HG03139 (cell line): Measurements from ENCODE around the gene PLP1.
"Not testable (repeated sequence)": the region's sequence is repeated elsewhere in the genome, so short reads cannot be mapped to it uniquely, and the experiment has no call there.

ENCODE experiments used
- ATAC-seq: cut with Tn5 transposase; IDR thresholded peaks from one replicate; pipeline ENCODE4 v1.9.1; 2021; ENCODE audit not compliant: unreplicated experiment

The PLP1 gene

DNA sequence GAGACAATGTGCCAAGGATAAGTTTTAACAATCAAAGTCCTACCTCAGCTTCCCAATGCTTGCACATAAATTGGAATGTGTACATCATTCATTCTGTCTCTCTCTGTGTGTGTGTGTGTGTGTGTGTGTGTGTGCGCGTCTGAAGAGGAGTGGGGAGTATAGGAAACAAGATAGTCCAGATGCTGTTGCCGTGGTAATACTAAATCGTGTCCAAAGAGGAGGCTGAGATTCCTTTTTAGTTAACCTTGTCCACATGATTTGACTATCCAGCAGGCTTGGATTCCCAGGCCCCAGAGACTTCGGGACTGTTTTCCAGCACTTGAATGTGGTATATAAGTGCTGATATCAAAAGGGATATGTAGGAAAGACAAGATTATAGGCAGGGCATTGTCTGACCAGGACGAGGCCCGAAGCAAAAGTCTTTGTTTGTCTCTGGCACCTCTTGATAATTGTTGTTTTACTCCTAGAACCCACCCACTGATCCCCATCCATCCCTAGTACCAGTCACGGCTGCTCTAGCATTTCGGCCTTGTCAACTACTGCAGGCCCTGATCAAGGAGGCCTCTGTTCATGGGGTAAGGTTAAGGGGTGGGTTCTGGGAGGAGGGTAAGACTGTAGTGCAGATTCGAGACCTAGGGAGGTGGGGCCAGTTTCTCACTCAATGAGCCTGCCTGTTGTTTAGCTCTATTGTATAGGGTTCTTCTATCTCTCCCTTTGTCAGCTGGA lies 3.9 kb downstream of the PLP1 start:
- ATAC-seq, result no peak

DNA sequence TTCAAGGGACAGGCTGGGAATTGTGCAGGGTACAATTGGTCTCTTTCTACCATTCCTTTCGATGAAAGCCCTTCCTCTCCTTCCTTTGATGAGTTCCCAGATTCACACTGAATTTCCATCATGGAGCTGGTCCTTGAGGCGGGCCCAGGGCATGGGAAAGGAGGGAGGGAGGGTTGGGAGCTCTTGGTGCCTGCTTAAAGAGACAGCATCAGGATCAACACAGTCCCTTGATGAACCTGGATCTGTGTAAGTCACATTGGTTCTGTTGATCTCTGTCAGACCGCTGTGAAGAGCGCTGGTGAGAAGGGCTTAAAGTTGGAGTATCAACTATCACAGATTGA lies 4.4 kb downstream of the PLP1 start:
- no peak for ATAC-seq

DNA sequence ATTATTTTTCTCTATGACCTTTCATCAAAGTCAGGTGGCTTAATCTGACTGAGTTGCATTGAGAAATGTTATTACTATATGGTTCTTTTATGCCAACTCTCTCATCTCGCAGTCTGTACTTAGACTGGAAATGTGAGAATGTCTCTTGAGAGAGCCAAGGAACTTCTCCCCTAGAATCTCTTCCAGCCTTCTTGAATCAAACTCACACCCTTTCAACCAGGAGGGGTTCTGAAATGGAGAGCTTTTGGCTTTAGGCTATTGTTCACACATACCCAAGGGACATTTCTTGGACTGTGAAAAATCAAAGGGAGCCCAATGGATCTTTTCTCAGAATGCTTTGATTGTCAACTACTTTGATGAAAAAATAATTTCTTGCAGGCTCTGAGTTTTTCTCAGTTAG lies 5.1 kb downstream of the PLP1 start:
- ATAC-seq, result no peak

DNA sequence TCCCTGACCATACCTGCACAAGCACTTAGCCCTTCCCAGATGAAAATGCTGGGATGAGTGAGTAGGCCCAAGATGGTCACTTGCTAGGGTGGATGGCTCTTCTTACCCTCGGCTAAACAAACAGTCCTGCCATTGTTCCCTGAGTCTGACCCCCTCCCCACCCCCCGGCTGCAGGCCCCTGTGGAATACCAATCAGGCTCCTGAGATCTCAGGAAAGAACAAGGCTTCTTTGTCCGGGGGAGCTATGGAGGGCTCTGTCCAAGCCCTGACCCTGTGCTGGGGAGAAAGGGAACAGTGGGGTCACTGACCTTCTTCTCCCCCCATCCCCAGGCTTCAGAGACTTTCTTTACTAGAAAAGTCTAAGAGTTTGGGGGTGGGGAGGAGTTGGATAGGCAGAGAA lies 6.0 kb downstream of the PLP1 start:
- ATAC-seq, result no peak

DNA sequence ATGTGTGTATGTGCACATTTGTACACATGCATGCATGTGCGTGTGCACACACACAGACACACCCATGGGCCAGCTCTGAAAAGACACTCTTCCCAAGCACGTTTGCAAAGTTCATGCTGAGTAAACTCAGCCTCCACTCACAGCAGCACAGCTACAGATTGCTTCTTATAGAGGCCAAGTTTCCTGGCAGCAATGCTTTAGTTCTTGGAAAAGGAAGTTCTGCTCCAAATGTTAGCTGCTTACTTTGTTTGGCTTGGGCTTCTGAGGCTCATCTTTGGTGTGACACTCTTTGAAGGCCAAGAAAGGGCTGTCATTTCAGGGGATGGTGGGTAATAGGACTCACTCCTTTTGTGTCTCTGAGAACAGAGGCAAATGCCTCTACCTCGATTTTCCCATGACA lies 6.6 kb downstream of the PLP1 start:
- no peak for ATAC-seq

DNA sequence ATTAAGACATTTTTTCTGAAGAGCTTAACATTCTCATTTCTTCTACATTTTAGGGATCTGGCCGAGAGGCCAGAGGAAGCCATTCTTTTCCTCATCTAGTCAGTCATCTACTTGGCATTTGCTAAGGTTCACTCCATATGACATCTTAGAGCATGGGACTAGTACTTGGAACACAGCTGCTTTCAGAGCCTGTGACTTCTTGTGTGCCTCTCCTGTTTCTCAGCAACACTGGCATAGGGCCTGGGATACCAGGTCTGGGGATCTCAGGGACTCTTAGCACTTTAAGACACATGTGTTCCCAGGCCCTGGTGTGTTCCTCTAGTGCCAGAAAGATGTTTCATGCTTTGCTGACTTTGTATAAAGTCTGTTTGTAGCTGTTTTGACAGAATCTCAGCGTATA lies 7.3 kb downstream of the PLP1 start:
- ATAC-seq, result no peak

DNA sequence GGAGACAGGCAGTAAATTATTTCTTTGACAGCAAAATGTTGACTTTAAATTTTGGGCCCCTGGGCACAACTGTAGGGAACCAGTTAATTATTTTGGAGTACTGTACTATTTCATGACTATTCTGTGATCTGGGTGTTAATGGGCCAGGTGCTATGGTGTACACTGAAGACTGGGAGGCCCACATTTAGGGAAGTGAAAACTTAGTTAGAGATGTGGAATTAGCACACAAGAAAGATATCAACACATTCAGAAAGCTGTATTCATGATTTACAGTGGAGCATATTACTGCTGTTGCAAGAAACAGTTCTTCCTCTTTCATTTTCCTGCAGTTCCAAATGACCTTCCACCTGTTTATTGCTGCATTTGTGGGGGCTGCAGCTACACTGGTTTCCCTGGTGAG lies 12.4 kb downstream of the PLP1 start:
- ATAC-seq, result peak; percentile 84

DNA sequence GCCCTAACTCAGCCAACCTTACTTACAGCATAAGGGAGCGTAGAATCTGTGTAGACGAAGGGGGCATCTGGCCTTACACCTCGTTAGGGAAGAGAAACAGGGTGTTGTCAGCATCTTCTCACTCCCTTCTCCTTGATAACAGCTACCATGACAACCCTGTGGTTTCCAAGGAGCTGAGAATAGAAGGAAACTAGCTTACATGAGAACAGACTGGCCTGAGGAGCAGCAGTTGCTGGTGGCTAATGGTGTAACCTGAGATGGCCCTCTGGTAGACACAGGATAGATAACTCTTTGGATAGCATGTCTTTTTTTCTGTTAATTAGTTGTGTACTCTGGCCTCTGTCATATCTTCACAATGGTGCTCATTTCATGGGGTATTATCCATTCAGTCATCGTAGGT lies 14.6 kb downstream of the PLP1 start:
- ATAC-seq, result no peak

DNA sequence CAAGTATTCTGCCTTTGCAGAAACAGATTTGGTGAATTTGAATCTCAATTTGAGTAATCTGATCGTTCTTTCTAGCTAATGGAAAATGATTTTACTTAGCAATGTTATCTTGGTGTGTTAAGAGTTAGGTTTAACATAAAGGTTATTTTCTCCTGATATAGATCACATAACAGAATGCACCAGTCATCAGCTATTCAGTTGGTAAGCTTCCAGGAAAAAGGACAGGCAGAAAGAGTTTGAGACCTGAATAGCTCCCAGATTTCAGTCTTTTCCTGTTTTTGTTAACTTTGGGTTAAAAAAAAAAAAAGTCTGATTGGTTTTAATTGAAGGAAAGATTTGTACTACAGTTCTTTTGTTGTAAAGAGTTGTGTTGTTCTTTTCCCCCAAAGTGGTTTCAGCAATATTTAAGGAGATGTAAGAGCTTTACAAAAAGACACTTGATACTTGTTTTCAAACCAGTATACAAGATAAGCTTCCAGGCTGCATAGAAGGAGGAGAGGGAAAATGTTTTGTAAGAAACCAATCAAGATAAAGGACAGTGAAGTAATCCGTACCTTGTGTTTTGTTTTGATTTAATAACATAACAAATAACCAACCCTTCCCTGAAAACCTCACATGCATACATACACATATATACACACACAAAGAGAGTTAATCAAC lies 15.3 kb downstream of the PLP1 start:
- ATAC-seq, result no peak

DNA sequence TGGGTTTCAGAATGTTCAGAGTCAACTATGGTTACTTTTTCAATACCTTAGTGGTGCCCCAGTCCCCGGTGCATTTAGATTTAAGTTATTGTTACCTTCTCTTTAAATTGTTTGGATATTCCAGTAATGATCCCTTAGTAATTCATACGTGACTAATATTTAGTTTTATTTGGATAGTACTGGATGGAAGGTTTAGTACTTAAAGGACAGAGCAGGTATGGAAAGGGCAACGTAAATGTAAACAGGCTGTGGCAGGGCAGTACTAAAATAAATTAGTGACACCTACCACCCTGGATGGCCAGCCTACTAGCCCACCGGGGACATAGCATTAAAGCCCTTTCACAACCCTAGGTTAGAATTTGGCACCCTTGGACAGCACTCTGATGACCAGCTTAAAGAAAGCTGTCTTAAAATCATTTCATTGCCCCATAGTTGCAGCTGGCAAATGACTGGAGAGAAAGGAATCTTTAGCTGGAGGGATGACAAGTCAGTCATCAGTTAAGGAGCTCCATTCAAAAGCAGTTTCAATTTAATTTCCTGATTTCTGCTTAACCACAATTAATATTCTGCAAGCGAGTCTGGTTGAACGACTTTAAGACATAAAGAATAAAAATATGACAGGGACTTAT lies 16.4 kb downstream of the PLP1 start:
- ATAC-seq, result no peak

DNA sequence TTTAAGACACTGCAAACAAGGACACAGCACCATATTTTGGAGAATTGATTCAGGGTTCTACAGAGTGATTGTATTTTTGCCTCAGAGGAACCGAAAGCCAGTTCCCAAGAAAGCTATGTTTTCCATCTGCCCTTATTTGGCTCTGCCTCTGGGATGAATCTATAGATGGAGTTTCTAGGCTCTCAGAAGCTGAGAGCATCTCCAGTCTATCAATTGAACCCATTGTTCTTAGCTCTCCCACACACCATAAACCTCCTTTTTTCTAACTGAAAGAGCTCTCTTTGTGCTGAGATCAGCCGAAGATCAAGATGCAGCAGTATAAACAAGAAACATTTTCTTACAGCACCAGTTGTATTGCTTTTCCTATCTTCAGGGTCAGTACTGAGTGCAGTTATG lies 16.9 kb downstream of the PLP1 start:
- no peak for ATAC-seq

DNA sequence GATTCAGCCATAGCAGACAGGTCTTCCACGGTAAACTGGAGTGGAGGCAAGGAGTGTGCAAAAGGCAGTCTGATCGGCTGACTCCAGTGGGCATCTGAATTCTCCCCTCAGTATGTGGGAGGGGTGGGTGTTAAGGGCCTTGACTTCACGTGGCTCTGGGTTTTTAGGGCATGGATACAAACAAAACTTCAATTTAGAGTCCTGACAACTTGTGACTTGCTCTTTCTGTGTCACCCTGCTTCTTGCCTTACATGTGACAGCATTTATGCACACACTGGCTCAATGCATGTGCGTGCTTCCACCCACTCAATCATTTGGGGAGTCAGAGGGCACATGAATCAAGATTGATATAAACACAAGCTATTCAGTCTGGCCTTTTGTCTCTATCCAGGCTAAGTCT lies 17.5 kb downstream of the PLP1 start:
- ATAC-seq, result no peak

DNA sequence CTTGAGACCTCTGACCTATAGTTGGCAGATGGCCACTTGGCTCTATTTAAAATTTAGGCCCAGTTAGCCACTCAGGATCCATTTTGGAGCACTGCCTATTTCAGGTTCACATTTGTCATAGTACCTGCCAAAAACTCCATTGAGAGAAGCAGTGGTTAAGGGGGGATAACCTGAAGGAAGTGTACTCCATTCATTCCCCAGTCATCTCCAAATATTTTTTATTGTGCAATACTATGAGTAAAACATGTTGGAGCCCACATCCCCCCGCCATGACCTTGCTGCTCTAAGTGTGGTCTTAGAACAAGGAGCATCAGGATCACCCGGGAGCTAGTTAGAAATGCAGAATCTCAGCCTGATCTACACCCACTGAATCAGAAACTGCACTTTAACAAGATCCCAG lies 21.1 kb downstream of the PLP1 start:
- no peak for ATAC-seq

DNA sequence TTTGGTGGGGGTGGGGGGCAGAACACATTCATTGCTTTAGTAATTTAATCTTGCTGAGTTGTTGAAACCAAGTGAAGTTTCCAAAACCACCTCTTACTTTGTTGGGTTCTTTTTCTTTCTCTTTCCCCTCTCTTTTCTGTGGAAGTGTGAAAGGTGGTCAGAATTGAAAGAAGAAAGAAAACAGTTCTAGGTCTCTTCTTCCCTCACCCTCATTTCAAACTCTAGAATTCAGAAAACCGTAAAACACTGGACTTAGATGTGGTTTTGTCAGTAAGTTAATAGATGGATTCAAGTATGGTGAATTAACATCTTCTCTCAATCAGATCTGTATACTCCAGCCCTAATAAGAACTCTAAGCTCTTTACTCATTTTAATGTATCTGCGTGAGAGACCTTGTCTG lies 23.7 kb downstream of the PLP1 start:
- ATAC-seq, result no peak

DNA sequence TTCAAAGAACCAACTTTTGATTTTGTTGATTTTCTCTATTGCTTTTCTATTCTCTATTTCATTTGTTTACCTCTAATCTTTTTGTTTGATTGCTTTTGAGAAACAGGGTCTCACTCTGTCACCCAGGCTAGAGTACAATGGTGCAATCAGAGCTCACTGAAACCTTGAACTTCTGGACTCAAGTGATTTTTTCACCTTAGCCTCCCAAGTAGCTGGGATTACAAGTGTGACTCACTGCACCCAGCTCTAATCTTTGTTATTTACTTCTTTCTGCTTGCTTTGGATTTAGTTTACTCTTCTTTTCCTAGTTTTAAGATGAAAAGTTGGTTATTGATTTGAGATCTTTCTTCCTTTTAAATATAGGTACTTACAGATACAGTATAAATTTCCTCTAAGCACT lies 29.2 kb downstream of the PLP1 start:
- no peak for ATAC-seq

DNA sequence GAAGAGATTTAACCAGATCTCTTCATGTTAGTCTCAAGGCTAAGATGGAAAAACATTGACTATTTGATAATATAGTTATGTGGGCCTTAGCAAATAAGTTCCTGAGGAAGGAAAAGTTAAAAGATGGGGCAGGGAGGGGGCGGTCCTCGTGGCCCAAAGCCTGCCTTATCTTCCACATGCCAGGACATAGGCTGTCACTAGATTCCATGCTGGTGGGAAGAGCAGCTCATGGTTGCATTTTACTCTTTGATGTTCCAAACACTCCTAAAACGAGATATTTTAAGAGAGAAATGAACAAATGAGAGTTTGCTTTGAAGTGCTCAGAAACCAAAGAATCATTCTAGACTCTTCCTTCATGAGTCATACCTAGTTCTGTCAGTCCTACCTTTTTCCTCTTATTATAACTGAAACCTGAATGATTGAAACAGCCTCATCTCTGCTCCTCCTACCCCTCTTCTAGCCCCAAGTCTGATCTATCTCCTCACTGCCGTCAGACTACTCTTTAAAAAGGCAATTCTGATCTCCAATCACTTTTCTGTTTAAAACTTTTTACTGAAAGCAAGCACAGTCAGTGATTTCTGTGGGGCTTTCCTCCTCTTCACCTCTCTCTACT lies 30.3 kb downstream of the PLP1 start:
- no peak for ATAC-seq

DNA sequence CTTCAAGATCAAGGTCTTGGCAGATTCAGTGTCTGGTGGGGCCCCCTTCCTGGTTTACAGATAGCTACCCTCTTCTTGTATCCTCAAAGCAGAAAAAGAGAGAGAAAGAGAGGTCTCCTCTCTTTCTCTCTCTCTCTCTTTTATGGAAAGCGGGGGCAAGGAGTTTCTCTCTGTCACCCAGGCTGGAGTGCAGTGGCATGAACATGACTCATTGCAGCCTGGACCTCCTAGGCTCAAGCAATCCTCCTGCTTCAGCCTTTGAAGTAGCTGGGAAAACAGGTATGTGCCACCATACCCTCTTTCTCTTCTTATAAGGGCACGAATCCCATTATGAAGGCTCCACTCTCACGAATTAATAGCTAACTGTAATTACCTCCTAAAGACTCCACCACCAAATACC lies 35.2 kb downstream of the PLP1 start:
- ATAC-seq, result no peak

DNA sequence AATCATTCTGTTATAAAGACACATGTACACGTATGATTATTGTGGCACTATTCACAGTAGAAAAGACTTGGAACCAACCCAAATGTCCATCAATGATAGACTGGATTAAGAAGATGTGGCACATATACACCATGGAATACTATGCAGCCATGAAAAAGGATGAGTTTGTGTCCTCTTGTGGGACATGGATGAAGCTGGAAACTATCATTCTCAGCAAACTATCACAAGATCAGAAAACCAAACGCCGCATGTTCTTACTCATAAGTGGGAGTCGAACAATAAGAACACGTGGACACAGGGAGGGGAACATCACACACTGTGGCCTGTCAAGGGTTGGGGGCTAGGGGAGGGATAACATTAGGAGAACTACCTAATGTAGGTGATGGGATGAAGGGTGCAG lies 40.5 kb downstream of the PLP1 start:
- not testable (repeated sequence) for ATAC-seq

DNA sequence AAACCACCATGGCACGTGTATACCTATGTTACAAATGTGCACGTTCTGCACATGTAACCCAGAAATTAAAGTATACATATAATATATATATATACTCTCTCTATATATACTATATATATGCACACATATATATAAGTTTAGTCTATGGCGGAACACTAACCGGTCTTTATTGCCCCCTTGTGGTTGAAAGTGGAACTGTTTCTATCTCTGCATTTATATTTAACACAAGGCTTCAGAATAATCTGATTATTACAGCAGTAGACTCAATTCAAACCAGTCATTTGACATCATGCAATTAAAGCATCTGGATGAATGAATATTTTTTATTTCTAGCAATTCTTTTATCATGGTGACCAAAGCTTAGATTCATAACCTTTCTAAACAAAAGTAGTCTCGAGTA lies 40.9 kb downstream of the PLP1 start:
- ATAC-seq, result no peak

DNA sequence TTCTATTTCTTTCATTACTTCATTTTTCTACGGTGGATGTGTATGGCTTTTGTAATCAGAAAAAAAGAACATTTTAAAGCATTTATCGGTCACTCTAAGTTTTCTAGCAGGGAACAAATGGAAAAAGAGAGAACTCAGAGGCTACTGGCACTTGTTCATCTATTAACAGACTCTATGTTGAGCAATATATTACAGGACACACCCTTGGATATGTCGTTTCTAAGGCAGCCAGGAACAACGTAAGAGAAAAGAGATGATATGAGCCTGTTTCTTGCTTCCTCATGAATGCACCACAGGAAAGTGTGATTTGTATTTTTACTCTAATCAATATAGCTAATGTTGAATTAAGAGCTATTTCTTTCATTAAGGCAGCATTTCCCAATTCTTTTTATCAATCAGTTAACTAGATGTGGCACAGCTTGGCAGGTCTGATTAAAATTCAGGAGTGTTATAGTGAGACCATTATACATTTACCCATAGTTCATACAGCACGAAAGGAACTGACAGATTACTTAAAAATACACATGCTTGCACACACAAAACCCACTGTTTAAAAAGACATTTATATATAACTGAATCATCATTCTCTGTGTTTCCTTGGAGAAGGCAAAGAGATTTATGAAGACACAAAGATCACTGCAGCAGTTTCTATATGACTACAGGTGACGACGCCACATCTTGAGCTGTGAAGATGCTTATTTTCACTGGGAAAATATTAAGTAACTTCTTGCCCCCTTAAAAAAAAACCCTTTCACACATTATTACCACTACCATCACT lies 42.4 kb downstream of the PLP1 start:
- no peak for ATAC-seq

DNA sequence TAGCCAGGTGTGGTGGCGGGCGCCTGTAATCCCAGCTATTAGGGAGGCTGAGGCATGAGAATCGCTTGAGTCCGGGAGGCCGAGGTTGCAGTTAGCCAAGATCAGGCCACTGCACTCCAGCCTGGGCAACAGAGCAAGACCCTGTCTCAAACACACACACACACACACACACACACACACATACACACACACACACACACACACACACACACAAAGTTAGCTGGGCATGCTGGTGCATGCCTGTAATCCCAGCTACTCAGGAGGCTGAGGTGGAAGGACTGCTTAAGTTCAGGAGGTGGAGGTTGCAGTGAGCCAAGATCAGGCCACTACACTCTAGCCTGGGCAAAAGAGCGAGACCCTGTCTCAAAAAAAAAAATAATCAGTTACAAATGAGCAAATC lies 44.2 kb downstream of the PLP1 start:
- not testable (repeated sequence) for ATAC-seq
